ENCODE data around the gene RCE1.
"Not testable (repeated sequence)": the region's sequence is repeated elsewhere in the genome, so short reads cannot be mapped to it uniquely, and the experiment has no call there.

RCE1 gene

DNA sequence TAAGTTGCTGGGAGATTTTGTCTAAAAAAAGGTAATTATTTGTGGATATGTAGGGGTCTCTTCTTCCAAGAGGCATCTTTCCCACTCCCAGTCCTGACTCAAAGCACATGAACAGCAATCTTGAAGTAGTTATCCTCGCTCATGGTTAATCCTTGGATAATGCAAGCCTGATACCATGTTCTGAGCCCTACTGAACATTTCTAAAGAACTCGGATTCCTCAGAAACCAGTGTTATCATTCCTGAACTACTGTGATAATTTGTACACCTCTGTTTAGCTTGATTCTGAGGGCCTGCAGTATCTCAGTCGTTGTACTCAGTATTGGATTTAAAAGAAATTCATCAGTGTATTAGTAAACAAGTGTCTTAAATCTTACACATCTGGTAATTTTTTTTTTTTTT is 22.3 kb upstream of the RCE1 start:
- DNase-seq = no peak
- H3K4me3 ChIP-seq (ENCODE audit: insufficient read depth, low read depth, low read length, poor library complexity, severe bottlenecking) = no peak overlapping the region
- no peaks in the 10 kb centered on the region for H3K4me1 ChIP-seq (ENCODE audit: control insufficient read depth, insufficient read depth, low read length, poor library complexity, severe bottlenecking)
- H3K27ac ChIP-seq (ENCODE audit: insufficient read depth, low read length, poor library complexity, severe bottlenecking) = no peak overlapping the region
- H3K27me3 ChIP-seq (replicated peaks; ENCODE audit: control insufficient read depth, insufficient read depth, low read length, poor library complexity, severe bottlenecking) = no peaks in the 10 kb centered on the region
- no peaks in the 10 kb centered on the region for H3K9me3 ChIP-seq (ENCODE audit: control insufficient read depth, low read length)
- no peaks in the 10 kb centered on the region for H3K36me3 ChIP-seq (ENCODE audit: control insufficient read depth, insufficient read depth, low read length)

- Histone ChIP-seq H3K9me3 (ENCODE audit: control insufficient read depth, low read length) (no peaks in the 10 kb centered on the region), H3K4me1 (ENCODE audit: control insufficient read depth, insufficient read depth, low read length, poor library complexity, severe bottlenecking) (no peaks in the 10 kb centered on the region), H3K4me3 (ENCODE audit: insufficient read depth, low read depth, low read length, poor library complexity, severe bottlenecking) (no peak overlapping the region), H3K36me3 (ENCODE audit: control insufficient read depth, insufficient read depth, low read length) (no peaks in the 10 kb centered on the region), H3K27ac (ENCODE audit: insufficient read depth, low read length, poor library complexity, severe bottlenecking) (no peak overlapping the region), H3K27me3 (replicated peaks; ENCODE audit: control insufficient read depth, insufficient read depth, low read length, poor library complexity, severe bottlenecking) (no peaks in the 10 kb centered on the region)
- no peak for DNase-seq
These were observed 19.5 kb upstream of the RCE1 start for GRCh38 chr11:66823700-66824099.

DNA sequence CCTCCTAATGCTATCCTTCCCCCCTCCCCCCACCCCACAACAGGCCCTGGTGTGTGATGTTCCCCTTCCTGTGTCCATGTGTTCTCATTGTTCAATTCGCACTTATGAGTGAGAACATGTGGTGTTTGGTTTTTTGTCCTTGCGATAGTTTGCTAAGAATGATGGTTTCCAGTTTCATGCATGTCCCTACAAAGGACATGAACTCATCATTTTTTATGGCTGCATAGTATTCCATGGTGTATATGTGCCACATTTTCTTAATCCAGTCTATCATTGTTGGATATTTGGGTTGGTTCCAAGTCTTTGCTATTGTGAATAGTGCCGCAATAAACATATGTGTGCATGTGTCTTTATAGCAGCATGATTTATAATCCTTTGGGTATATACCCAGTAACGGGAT is 18.7 kb upstream of the RCE1 start:
- H3K36me3 ChIP-seq (ENCODE audit: control insufficient read depth, insufficient read depth, low read length); H3K27ac ChIP-seq (ENCODE audit: insufficient read depth, low read length, poor library complexity, severe bottlenecking); H3K4me3 ChIP-seq (ENCODE audit: insufficient read depth, low read depth, low read length, poor library complexity, severe bottlenecking); H3K4me1 ChIP-seq (ENCODE audit: control insufficient read depth, insufficient read depth, low read length, poor library complexity, severe bottlenecking); H3K9me3 ChIP-seq (ENCODE audit: control insufficient read depth, low read length); H3K27me3 ChIP-seq (replicated peaks; ENCODE audit: control insufficient read depth, insufficient read depth, low read length, poor library complexity, severe bottlenecking); DNase-seq: not testable (repeated sequence)

- Histone ChIP-seq H3K4me1 (ENCODE audit: control insufficient read depth, insufficient read depth, low read length, poor library complexity, severe bottlenecking) (no peaks in the 10 kb centered on the region), H3K36me3 (ENCODE audit: control insufficient read depth, insufficient read depth, low read length) (peaks cover 7% of the 10 kb centered on the region), H3K27me3 (replicated peaks; ENCODE audit: control insufficient read depth, insufficient read depth, low read length, poor library complexity, severe bottlenecking) (no peaks in the 10 kb centered on the region), H3K4me3 (ENCODE audit: insufficient read depth, low read depth, low read length, poor library complexity, severe bottlenecking) (no peak overlapping the region), H3K27ac (ENCODE audit: insufficient read depth, low read length, poor library complexity, severe bottlenecking) (no peak overlapping the region), H3K9me3 (ENCODE audit: control insufficient read depth, low read length) (no peaks in the 10 kb centered on the region)
- DNase-seq = no peak
These were observed 8.7 kb upstream of the RCE1 start for GRCh38 chr11:66834539-66834845.

- H3K27ac ChIP-seq (ENCODE audit: insufficient read depth, low read length, poor library complexity, severe bottlenecking) = no peak overlapping the region
- no peaks in the 10 kb centered on the region for H3K9me3 ChIP-seq (ENCODE audit: control insufficient read depth, low read length)
- DNase-seq = no peak
These were observed 8.3 kb upstream of the RCE1 start for GRCh38 chr11:66834943-66835342.

GRCh38 chr11:66835768-66836405 is 7.4 kb upstream of the RCE1 start:
- Histone ChIP-seq H3K9me3 (ENCODE audit: control insufficient read depth, low read length) (no peaks in the 10 kb centered on the region), H3K27me3 (replicated peaks; ENCODE audit: control insufficient read depth, insufficient read depth, low read length, poor library complexity, severe bottlenecking) (no peaks in the 10 kb centered on the region), H3K36me3 (ENCODE audit: control insufficient read depth, insufficient read depth, low read length) (peaks cover 7% of the 10 kb centered on the region), H3K4me1 (ENCODE audit: control insufficient read depth, insufficient read depth, low read length, poor library complexity, severe bottlenecking) (peaks cover 7% of the 10 kb centered on the region), H3K27ac (ENCODE audit: insufficient read depth, low read length, poor library complexity, severe bottlenecking) (no peak overlapping the region), H3K4me3 (ENCODE audit: insufficient read depth, low read depth, low read length, poor library complexity, severe bottlenecking) (no peak overlapping the region)
- DNase-seq = no peak

More at GRCh38 chr11:66834943-66835342, 8.3 kb upstream of the RCE1 start:
- H3K36me3 ChIP-seq (ENCODE audit: control insufficient read depth, insufficient read depth, low read length) = peaks cover 7% of the 10 kb centered on the region
- H3K27me3 ChIP-seq (replicated peaks; ENCODE audit: control insufficient read depth, insufficient read depth, low read length, poor library complexity, severe bottlenecking) = no peaks in the 10 kb centered on the region
- no peaks in the 10 kb centered on the region for H3K4me1 ChIP-seq (ENCODE audit: control insufficient read depth, insufficient read depth, low read length, poor library complexity, severe bottlenecking)
- H3K4me3 ChIP-seq (ENCODE audit: insufficient read depth, low read depth, low read length, poor library complexity, severe bottlenecking) = no peak overlapping the region

DNA sequence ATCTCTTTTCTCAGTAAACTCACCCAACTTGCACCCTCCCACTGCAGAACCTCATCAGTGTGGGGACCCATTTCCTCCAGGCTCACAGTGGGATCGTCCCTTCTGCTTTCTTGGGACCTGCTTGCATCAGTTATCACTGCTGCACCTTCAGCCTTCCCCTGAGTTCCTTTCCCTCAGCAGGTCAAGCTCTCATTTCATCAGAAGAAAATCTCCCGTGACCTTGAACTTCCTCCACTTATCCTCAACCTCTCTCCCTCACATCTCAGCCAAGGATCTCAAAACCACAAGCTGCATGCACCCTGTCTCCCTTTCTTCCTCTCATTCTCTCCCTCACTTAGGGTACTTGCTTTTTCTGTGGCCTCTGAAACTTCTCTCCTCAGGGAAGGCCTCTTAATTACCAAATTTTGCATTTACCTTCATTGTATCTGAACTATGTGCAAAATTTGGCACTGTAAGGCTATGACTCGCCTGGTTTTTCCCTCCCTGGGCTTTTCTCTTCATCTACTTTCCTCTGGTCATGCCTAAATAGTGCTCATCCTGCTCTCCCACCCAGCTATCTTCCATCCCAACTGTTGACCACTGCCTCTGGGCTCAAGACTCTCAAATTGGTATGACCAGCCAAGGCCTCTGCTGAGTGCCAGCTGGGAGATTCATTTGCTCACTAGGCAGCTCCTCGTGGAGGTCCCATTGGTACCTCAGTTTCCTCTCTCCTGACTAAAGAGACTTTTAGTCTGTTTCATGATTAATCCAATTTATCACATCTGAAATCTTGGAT is 2.7 kb upstream of the RCE1 start:
- DNase-seq = no peak
- H3K4me1 ChIP-seq (ENCODE audit: control insufficient read depth, insufficient read depth, low read length, poor library complexity, severe bottlenecking) = peaks cover 31% of the 10 kb centered on the region
- H3K9me3 ChIP-seq (ENCODE audit: control insufficient read depth, low read length) = no peaks in the 10 kb centered on the region
- H3K27me3 ChIP-seq (replicated peaks; ENCODE audit: control insufficient read depth, insufficient read depth, low read length, poor library complexity, severe bottlenecking) = no peaks in the 10 kb centered on the region
- peak overlapping the region; percentile 41 for H3K27ac ChIP-seq (ENCODE audit: insufficient read depth, low read length, poor library complexity, severe bottlenecking)
- no peak overlapping the region for H3K4me3 ChIP-seq (ENCODE audit: insufficient read depth, low read depth, low read length, poor library complexity, severe bottlenecking)
- H3K36me3 ChIP-seq (ENCODE audit: control insufficient read depth, insufficient read depth, low read length) = peaks cover 10% of the 10 kb centered on the region

GRCh38 chr11:66841861-66842260 is 1.4 kb upstream of the RCE1 start:
- no peaks in the 10 kb centered on the region for H3K9me3 ChIP-seq (ENCODE audit: control insufficient read depth, low read length)
- peak overlapping the region; percentile 98 for H3K27ac ChIP-seq (ENCODE audit: insufficient read depth, low read length, poor library complexity, severe bottlenecking)
- peak overlapping the region; percentile 97 for H3K4me3 ChIP-seq (ENCODE audit: insufficient read depth, low read depth, low read length, poor library complexity, severe bottlenecking)
- peaks cover 23% of the 10 kb centered on the region for H3K36me3 ChIP-seq (ENCODE audit: control insufficient read depth, insufficient read depth, low read length)
- no peaks in the 10 kb centered on the region for H3K27me3 ChIP-seq (replicated peaks; ENCODE audit: control insufficient read depth, insufficient read depth, low read length, poor library complexity, severe bottlenecking)
- no peak for DNase-seq
- H3K4me1 ChIP-seq (ENCODE audit: control insufficient read depth, insufficient read depth, low read length, poor library complexity, severe bottlenecking) = peaks cover 31% of the 10 kb centered on the region

GRCh38 chr11:66842501-66842895 is 743 bp upstream of the RCE1 start:
- Histone ChIP-seq H3K9me3 (ENCODE audit: control insufficient read depth, low read length) (no peaks in the 10 kb centered on the region), H3K36me3 (ENCODE audit: control insufficient read depth, insufficient read depth, low read length) (peaks cover 24% of the 10 kb centered on the region), H3K4me1 (ENCODE audit: control insufficient read depth, insufficient read depth, low read length, poor library complexity, severe bottlenecking) (peaks cover 31% of the 10 kb centered on the region), H3K27me3 (replicated peaks; ENCODE audit: control insufficient read depth, insufficient read depth, low read length, poor library complexity, severe bottlenecking) (no peaks in the 10 kb centered on the region), H3K4me3 (ENCODE audit: insufficient read depth, low read depth, low read length, poor library complexity, severe bottlenecking) (peak overlapping the region; percentile 97), H3K27ac (ENCODE audit: insufficient read depth, low read length, poor library complexity, severe bottlenecking) (peak overlapping the region; percentile 98)
- DNase-seq = no peak

DNA sequence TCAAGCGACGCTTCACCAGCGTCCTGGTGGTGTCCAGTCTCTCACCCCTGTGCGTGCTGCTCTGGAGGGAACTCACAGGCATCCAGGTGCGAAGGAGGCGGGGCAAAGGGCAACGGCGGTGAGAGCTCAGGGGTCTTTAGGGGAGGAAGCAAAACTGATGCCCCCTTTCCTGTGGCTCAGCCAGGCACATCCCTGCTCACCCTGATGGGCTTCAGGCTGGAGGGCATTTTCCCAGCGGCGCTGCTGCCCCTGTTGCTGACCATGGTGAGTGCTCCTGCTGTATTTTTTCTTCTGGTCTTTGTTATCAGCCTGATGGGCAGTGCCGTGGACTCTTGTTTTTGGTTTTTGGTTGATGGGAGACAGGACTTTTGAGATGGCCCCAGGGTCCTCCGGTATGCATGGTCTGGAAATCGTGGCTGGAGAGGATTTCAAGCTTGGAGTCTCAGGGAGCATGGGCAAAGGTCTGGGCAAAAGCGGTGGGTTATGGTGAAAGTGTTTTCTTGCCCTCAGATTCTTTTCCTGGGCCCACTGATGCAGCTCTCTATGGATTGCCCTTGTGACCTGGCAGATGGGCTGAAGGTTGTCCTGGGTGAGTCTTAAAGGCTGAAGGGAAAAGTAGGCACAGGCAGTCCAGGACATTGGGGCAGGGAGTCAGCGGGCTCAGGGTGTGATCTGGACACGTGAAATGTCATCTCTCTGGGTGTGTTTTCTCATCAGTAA is 695 bp downstream of the RCE1 start:
- peaks cover 20% of the 10 kb centered on the region for H3K36me3 ChIP-seq (ENCODE audit: control insufficient read depth, insufficient read depth, low read length)

More for the DNA sequence above, 695 bp downstream of the RCE1 start:
- Histone ChIP-seq H3K4me1 (ENCODE audit: control insufficient read depth, insufficient read depth, low read length, poor library complexity, severe bottlenecking) (peaks cover 31% of the 10 kb centered on the region), H3K27me3 (replicated peaks; ENCODE audit: control insufficient read depth, insufficient read depth, low read length, poor library complexity, severe bottlenecking) (no peaks in the 10 kb centered on the region), H3K27ac (ENCODE audit: insufficient read depth, low read length, poor library complexity, severe bottlenecking) (peak overlapping the region; percentile 98), H3K9me3 (ENCODE audit: control insufficient read depth, low read length) (no peaks in the 10 kb centered on the region), H3K4me3 (ENCODE audit: insufficient read depth, low read depth, low read length, poor library complexity, severe bottlenecking) (peak overlapping the region; percentile 97)
- DNase-seq = no peak
